Measurements from ENCODE around the gene DST.

DST gene

GRCh38 chr6:56687551-56687950 lies 44.9 kb upstream of the DST start:
- no peak for DNase-seq (ENCODE audit: low read depth, low spot score)
- Histone ChIP-seq H3K4me1 (ENCODE audit: insufficient read depth, insufficient read length) (no peaks in the 10 kb centered on the region), H3K27me3 (ENCODE audit: insufficient read depth, insufficient read length) (no peaks in the 10 kb centered on the region), H3K4me3 (ENCODE audit: insufficient read length, low read depth) (no peak overlapping the region), H3K9me3 (ENCODE audit: insufficient read depth, low read length) (no peaks in the 10 kb centered on the region), H3K9ac (ENCODE audit: insufficient read length, low read depth) (no peak overlapping the region), H3K36me3 (ENCODE audit: insufficient read depth, insufficient read length, low read length) (peaks cover under 1% of the 10 kb centered on the region)
- TF ChIP-seq SUZ12 (IDR thresholded peaks at IDR 0.05; ENCODE audit: extremely low read depth, insufficient read depth, insufficient read length), result no peak
- no peak for TF ChIP-seq YY1 (IDR thresholded peaks at IDR 0.05; ENCODE audit: insufficient read depth, insufficient read length)
- TF ChIP-seq ZNF274 (IDR thresholded peaks at IDR 0.05; ENCODE audit: low read depth, low read length), result no peak

GRCh38 chr6:56686429-56686828 lies 43.7 kb upstream of the DST start:
- no peak for DNase-seq (ENCODE audit: low read depth, low spot score)
- Histone ChIP-seq H3K27me3 (ENCODE audit: insufficient read depth, insufficient read length) (no peaks in the 10 kb centered on the region), H3K4me1 (ENCODE audit: insufficient read depth, insufficient read length) (no peaks in the 10 kb centered on the region), H3K9ac (ENCODE audit: insufficient read length, low read depth) (no peak overlapping the region), H3K9me3 (ENCODE audit: insufficient read depth, low read length) (no peaks in the 10 kb centered on the region), H3K4me3 (ENCODE audit: insufficient read length, low read depth) (no peak overlapping the region), H3K36me3 (ENCODE audit: insufficient read depth, insufficient read length, low read length) (no peaks in the 10 kb centered on the region)
- TF ChIP-seq SUZ12 (IDR thresholded peaks at IDR 0.05; ENCODE audit: extremely low read depth, insufficient read depth, insufficient read length), result no peak
- no peak for TF ChIP-seq ZNF274 (IDR thresholded peaks at IDR 0.05; ENCODE audit: low read depth, low read length)
- no peak for TF ChIP-seq YY1 (IDR thresholded peaks at IDR 0.05; ENCODE audit: insufficient read depth, insufficient read length)

DNA sequence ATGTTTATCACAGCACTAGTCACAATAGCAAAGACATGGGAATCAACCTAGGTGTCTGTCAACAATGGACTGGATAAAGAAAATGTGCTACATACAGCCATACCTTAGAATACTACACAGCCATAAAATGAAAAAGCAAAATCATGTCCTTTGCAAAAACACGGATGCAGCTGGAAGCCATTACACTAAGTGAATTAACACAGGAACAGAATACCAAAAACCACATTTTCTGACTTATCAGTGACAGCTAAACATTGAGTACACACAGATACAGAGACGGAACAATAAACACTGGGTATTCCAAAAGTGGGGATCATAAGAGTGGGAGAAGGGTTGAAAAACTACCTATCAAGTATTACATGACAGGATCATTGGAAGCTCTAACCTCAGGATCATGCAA lies 43.3 kb upstream of the DST start:
- TF ChIP-seq YY1 (IDR thresholded peaks at IDR 0.05; ENCODE audit: insufficient read depth, insufficient read length) (no peak), SUZ12 (IDR thresholded peaks at IDR 0.05; ENCODE audit: extremely low read depth, insufficient read depth, insufficient read length) (no peak), ZNF274 (IDR thresholded peaks at IDR 0.05; ENCODE audit: low read depth, low read length) (no peak)
- H3K4me3 ChIP-seq (ENCODE audit: insufficient read length, low read depth), result no peak overlapping the region
- no peaks in the 10 kb centered on the region for H3K4me1 ChIP-seq (ENCODE audit: insufficient read depth, insufficient read length)
- no peak for DNase-seq (ENCODE audit: low read depth, low spot score)
- no peaks in the 10 kb centered on the region for H3K9me3 ChIP-seq (ENCODE audit: insufficient read depth, low read length)
- no peak overlapping the region for H3K9ac ChIP-seq (ENCODE audit: insufficient read length, low read depth)
- no peaks in the 10 kb centered on the region for H3K27me3 ChIP-seq (ENCODE audit: insufficient read depth, insufficient read length)
- H3K36me3 ChIP-seq (ENCODE audit: insufficient read depth, insufficient read length, low read length), result no peaks in the 10 kb centered on the region

- H3K36me3 ChIP-seq (ENCODE audit: insufficient read depth, insufficient read length, low read length), result no peaks in the 10 kb centered on the region
- no peak for DNase-seq (ENCODE audit: low read depth, low spot score)
- TF ChIP-seq ZNF274 (IDR thresholded peaks at IDR 0.05; ENCODE audit: low read depth, low read length) (no peak), YY1 (IDR thresholded peaks at IDR 0.05; ENCODE audit: insufficient read depth, insufficient read length) (no peak), SUZ12 (IDR thresholded peaks at IDR 0.05; ENCODE audit: extremely low read depth, insufficient read depth, insufficient read length) (no peak)
- H3K4me1 ChIP-seq (ENCODE audit: insufficient read depth, insufficient read length), result no peaks in the 10 kb centered on the region
- H3K9me3 ChIP-seq (ENCODE audit: insufficient read depth, low read length), result no peaks in the 10 kb centered on the region
- no peak overlapping the region for H3K4me3 ChIP-seq (ENCODE audit: insufficient read length, low read depth)
- H3K9ac ChIP-seq (ENCODE audit: insufficient read length, low read depth), result no peak overlapping the region
- H3K27me3 ChIP-seq (ENCODE audit: insufficient read depth, insufficient read length), result no peaks in the 10 kb centered on the region
Observed at GRCh38 chr6:56685102-56685733, 42.5 kb upstream of the DST start.

DNA sequence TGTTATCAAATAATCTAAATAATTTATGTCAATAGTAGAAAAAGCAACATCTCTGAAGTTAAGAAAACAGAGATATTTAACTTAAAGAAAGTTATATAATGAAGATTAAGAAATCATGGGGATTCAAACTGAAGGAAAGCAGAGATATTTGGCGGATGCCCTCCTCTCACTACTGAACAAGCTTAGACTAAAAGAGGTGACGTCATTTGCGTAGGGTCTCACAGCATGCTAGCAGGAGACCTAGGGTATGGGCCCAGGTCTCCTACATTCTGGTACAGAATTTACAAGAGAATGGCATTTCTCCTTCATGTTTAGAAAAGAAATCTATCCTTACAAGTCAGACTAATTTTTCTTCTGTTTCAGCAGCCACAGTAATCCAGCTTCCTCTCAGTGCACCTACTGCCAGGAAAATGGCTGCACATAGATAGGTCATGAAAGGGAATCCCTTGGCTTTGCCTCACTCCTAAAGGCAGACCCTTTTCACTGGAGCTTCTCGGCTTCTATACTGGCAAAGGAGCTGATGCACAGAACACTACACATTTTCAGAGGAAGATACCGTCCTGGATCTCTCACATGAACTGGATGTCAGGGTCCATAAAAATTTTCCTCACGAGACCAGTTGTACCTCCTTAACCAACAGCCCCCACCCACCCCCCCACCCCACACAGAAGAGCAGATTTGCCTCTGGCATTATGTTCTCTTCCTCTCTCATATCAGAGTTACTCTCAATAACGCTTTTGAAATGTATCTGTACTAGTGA lies 41.8 kb upstream of the DST start:
- no peaks in the 10 kb centered on the region for H3K27me3 ChIP-seq (ENCODE audit: insufficient read depth, insufficient read length)
- H3K36me3 ChIP-seq (ENCODE audit: insufficient read depth, insufficient read length, low read length), result no peaks in the 10 kb centered on the region
- no peaks in the 10 kb centered on the region for H3K4me1 ChIP-seq (ENCODE audit: insufficient read depth, insufficient read length)
- DNase-seq (ENCODE audit: low read depth, low spot score), result no peak
- TF ChIP-seq SUZ12 (IDR thresholded peaks at IDR 0.05; ENCODE audit: extremely low read depth, insufficient read depth, insufficient read length), result no peak
- no peak for TF ChIP-seq ZNF274 (IDR thresholded peaks at IDR 0.05; ENCODE audit: low read depth, low read length)
- H3K4me3 ChIP-seq (ENCODE audit: insufficient read length, low read depth), result no peak overlapping the region
- no peaks in the 10 kb centered on the region for H3K9me3 ChIP-seq (ENCODE audit: insufficient read depth, low read length)
- H3K9ac ChIP-seq (ENCODE audit: insufficient read length, low read depth), result no peak overlapping the region

DNA sequence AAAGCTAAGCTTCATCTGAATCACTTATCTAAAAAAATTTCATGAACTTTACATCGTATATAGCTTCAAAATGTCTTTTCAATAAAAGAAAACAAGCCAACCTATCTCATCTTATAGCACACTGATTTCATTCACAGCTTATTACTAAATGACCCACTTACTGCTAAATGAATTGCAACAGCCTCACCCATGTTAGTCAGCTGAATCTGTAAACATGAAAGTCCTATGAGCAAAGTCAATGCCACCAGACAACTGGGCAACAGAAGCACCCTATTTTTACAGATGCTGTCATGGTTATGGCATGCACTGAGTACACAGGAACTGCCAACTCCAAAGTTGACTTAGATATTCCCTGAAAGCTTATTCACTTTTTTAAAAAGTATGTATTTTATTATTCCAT lies 41.2 kb upstream of the DST start:
- Histone ChIP-seq H3K36me3 (ENCODE audit: insufficient read depth, insufficient read length, low read length) (no peaks in the 10 kb centered on the region), H3K9ac (ENCODE audit: insufficient read length, low read depth) (no peak overlapping the region), H3K9me3 (ENCODE audit: insufficient read depth, low read length) (no peaks in the 10 kb centered on the region), H3K27me3 (ENCODE audit: insufficient read depth, insufficient read length) (no peaks in the 10 kb centered on the region), H3K4me1 (ENCODE audit: insufficient read depth, insufficient read length) (no peaks in the 10 kb centered on the region), H3K4me3 (ENCODE audit: insufficient read length, low read depth) (no peak overlapping the region)
- DNase-seq (ENCODE audit: low read depth, low spot score), result no peak
- TF ChIP-seq YY1 (IDR thresholded peaks at IDR 0.05; ENCODE audit: insufficient read depth, insufficient read length) (no peak), ZNF274 (IDR thresholded peaks at IDR 0.05; ENCODE audit: low read depth, low read length) (no peak)

- no peak for TF ChIP-seq ZNF274 (IDR thresholded peaks at IDR 0.05; ENCODE audit: low read depth, low read length)
- TF ChIP-seq SUZ12 (IDR thresholded peaks at IDR 0.05; ENCODE audit: extremely low read depth, insufficient read depth, insufficient read length), result no peak
- no peak for TF ChIP-seq YY1 (IDR thresholded peaks at IDR 0.05; ENCODE audit: insufficient read depth, insufficient read length)
- Histone ChIP-seq H3K36me3 (ENCODE audit: insufficient read depth, insufficient read length, low read length) (no peaks in the 10 kb centered on the region), H3K27me3 (ENCODE audit: insufficient read depth, insufficient read length) (no peaks in the 10 kb centered on the region), H3K4me3 (ENCODE audit: insufficient read length, low read depth) (no peak overlapping the region), H3K9ac (ENCODE audit: insufficient read length, low read depth) (no peak overlapping the region), H3K9me3 (ENCODE audit: insufficient read depth, low read length) (no peaks in the 10 kb centered on the region), H3K4me1 (ENCODE audit: insufficient read depth, insufficient read length) (no peaks in the 10 kb centered on the region)
- no peak for DNase-seq (ENCODE audit: low read depth, low spot score)
Observed at GRCh38 chr6:56682635-56683034, 39.9 kb upstream of the DST start.

All from NT2/D1 (cell line).